A549 (cell line): ENCODE results near the gene ANO10. TPM values are rescaled to one million over a fixed set of nuclear protein-coding genes. Genes with fewer than 3 reads are reported as not detected.

Source experiments
- ATAC-seq, 2 experiments: fragments of 200-7000 bp in 1 of 2; fragments of >200 bp in 1 of 2; cut with Nextera tagmentation in 1 of 2; cut with Tn5 transposase in 1 of 2; 3 replicates each; pipeline versions ENCODE4 v1.8.0 to v1.9.1; 2018 to 2020; ENCODE audit warnings: mild to moderate bottlenecking in 1 of 2, moderate library complexity in 1 of 2
- CTCF ChIA-PET: fragments of 300-600 bp; sonication (Branson Sonifier 250); formaldehyde crosslinking; extraction: SDS; loops from one replicate; lab custom pipeline; 2021; ENCODE audit warnings: antibody characterized with exemption, inconsistent platforms; lab: Yijun Ruan, JAX
- POLR2A ChIA-PET: fragments of 350-600 bp; formaldehyde crosslinking; extraction: SDS; loops from one replicate; lab custom pipeline; 2021; ENCODE audit warnings: antibody characterized with exemption, inconsistent platforms; lab: Yijun Ruan, JAX
- DNase-seq, 2 experiments: peaks; one replicate each; pipeline versions ENCODE4 v3.0.0 to v3.0.0-alpha.2; 2011 to 2016; ENCODE audit warnings: low read depth in 1 of 2, low spot score in 1 of 2
- FAIRE-seq: peaks from 2 replicates; lab custom pipeline; 2011; peaks lifted over from hg19 to GRCh38; lab: Jason Lieb, UNC
- H3K27ac ChIP-seq, 2 experiments: fragments of >200 bp; sonication (Bioruptor Twin); formaldehyde crosslinking; 3 replicates each; pipeline ENCODE4 v1.5.1; 2016 to 2017
- H3K4me1 ChIP-seq: fragments of >200 bp; sonication (Bioruptor Twin); formaldehyde crosslinking; 3 replicates; pipeline ENCODE4 v1.6.1; 2016
- H3K4me2 ChIP-seq: fragments of >200 bp; sonication (Bioruptor Twin); formaldehyde crosslinking; 3 replicates; pipeline ENCODE4 v1.6.1; 2016
- H3K4me3 ChIP-seq: fragments of >200 bp; sonication (Bioruptor Twin); formaldehyde crosslinking; 3 replicates; pipeline ENCODE4 v1.5.1; 2016
- H3K9me3 ChIP-seq: fragments of >200 bp; sonication (Bioruptor Twin); formaldehyde crosslinking; 3 replicates; pipeline ENCODE4 v1.6.1; 2016
- E2F6 ChIP-seq: IDR thresholded peaks from 2 replicates; pipeline ENCODE4 v1.6.1; 2012; ENCODE audit warnings: low read depth, borderline replicate concordance
- ELK1 ChIP-seq: fragments of 150-350 bp; IDR thresholded peaks from 2 replicates; pipeline ENCODE4 v1.6.1; 2014; ENCODE audit warnings: low read depth, mild to moderate bottlenecking, low read length
- EP300 ChIP-seq, 2 experiments: fragments of >200 bp; sonication (Bioruptor Twin); formaldehyde crosslinking; IDR thresholded peaks; 2 replicates in 1 of 2; 3 replicates in 1 of 2; pipeline ENCODE4 v1.6.1; 2016 to 2017
- GATA3 ChIP-seq: IDR thresholded peaks from 2 replicates; pipeline ENCODE4 v1.6.1; 2012; ENCODE audit warnings: borderline replicate concordance
- HEYL ChIP-seq: fragments of 250-450 bp; sonication (Bioruptor Pico); IDR thresholded peaks from 2 replicates; pipeline ENCODE4 v1.8.0; 2021; ENCODE audit warnings: mild to moderate bottlenecking, moderate library complexity
- HOXA7 ChIP-seq: fragments of 250-450 bp; sonication (Bioruptor Pico); IDR thresholded peaks from 2 replicates; pipeline ENCODE4 v1.5.0; 2020; ENCODE audit warnings: mild to moderate bottlenecking, moderate library complexity
- JUNB ChIP-seq: fragments of >200 bp; sonication (Bioruptor Twin); formaldehyde crosslinking; IDR thresholded peaks from 2 replicates; pipeline ENCODE4 v1.6.1; 2016
- KDM5A ChIP-seq: fragments of 200-600 bp; sonication (generic); IDR thresholded peaks from 2 replicates; pipeline ENCODE4 v1.6.1; 2016; ENCODE audit warnings: antibody characterized with exemption, mild to moderate bottlenecking
- MAFK ChIP-seq: fragments of 450-650 bp; IDR thresholded peaks from 2 replicates; pipeline ENCODE4 v1.6.1; 2014; ENCODE audit not compliant: partially characterized antibody
- MAX ChIP-seq: IDR thresholded peaks from 2 replicates; pipeline ENCODE4 v1.6.1; 2012
- NFE2L2 ChIP-seq: fragments of 150-350 bp; conservative IDR thresholded peaks from 2 replicates; pipeline ENCODE4 v1.6.1; 2014; ENCODE audit warnings: low read length
- NR3C1 ChIP-seq: fragments of >200 bp; sonication (Bioruptor Twin); formaldehyde crosslinking; IDR thresholded peaks from 3 replicates; pipeline ENCODE4 v1.6.1; 2017
- PBX3 ChIP-seq: IDR thresholded peaks from 2 replicates; pipeline ENCODE4 v1.6.1; 2012
- PHF8 ChIP-seq: fragments of 200-600 bp; sonication (generic); IDR thresholded peaks from 2 replicates; pipeline ENCODE4 v1.6.1; 2016; ENCODE audit warnings: low read depth, mild to moderate bottlenecking, antibody characterized with exemption, moderate library complexity, borderline replicate concordance
- POLR2A ChIP-seq: IDR thresholded peaks from 2 replicates; pipeline ENCODE4 v1.6.1; 2012; ENCODE audit warnings: mild to moderate bottlenecking, low read length
- RAD21 ChIP-seq, 2 experiments: fragments of >200 bp in 1 of 2; sonication (Bioruptor Twin) in 1 of 2; formaldehyde crosslinking in 1 of 2; IDR thresholded peaks in 1 of 2; conservative IDR thresholded peaks in 1 of 2; 2 replicates in 1 of 2; 3 replicates in 1 of 2; pipeline ENCODE4 v1.6.1; 2012 to 2018; ENCODE audit warnings: inconsistent platforms in 1 of 2
- RARB ChIP-seq: fragments of 250-450 bp; sonication (Bioruptor Pico); IDR thresholded peaks from 2 replicates; pipeline ENCODE4 v1.8.0; 2021; ENCODE audit warnings: mild to moderate bottlenecking, moderate library complexity
- RCOR1 ChIP-seq: fragments of 150-350 bp; IDR thresholded peaks from 2 replicates; pipeline ENCODE4 v1.6.1; 2014; ENCODE audit warnings: antibody characterized with exemption, low read length, low read depth
- SMC3 ChIP-seq: fragments of >200 bp; sonication (Bioruptor Twin); formaldehyde crosslinking; IDR thresholded peaks from 3 replicates; pipeline ENCODE4 v1.6.1; 2018; ENCODE audit warnings: inconsistent platforms
- ZFP36 ChIP-seq: fragments of 450-650 bp; IDR thresholded peaks from 2 replicates; pipeline ENCODE4 v1.6.1; 2014; ENCODE audit warnings: borderline replicate concordance; ENCODE audit not compliant: partially characterized antibody
- ZSCAN20 ChIP-seq: fragments of 250-450 bp; sonication (Bioruptor Pico); IDR thresholded peaks from 2 replicates; pipeline ENCODE4 v1.8.0; 2022; ENCODE audit warnings: mild to moderate bottlenecking, moderate library complexity
- WGBS: methylation state at CpG from one replicate; pipeline ENCODE4 v1.1.6; 2017; ENCODE audit errors: missing lambda C conversion rate; 5-methylcytosine and 5-hydroxymethylcytosine counted together
- polyA plus RNA-seq, 4 experiments: library from polyadenylated mRNA; depleted of rRNA in 3 of 4; stranded (reverse); fragments of >200 nt; fragmentation: RNase III in 1 of 4; extraction: RNeasy Plus Mini Kit Qiagen cat#74134 plus additional on column Dnase treatment in 1 of 4; gene quantifications; 2 replicates in 3 of 4; 3 replicates in 1 of 4; pipeline ENCODE4 v1.2.3, GENCODE V29; 2011 to 2017
- TF ChIP-seq, protein P1 (sequence below): fragments of >200 bp; sonication (Bioruptor Twin); formaldehyde crosslinking; IDR thresholded peaks from 3 replicates; pipeline ENCODE4 v1.6.1; 2016
- TF ChIP-seq, protein P2 (sequence below): fragments of >200 bp; sonication (Bioruptor Twin); formaldehyde crosslinking; IDR thresholded peaks from 3 replicates; pipeline ENCODE4 v1.5.1; 2016

The ANO10 gene
- polyA plus RNA-seq, 2 of the 4 experiments (the other 2 are of a cell fraction) = 20.0 to 22.8 TPM

GRCh38 chr3:43344520-43344919 lies 277.3 kb downstream of the ANO10 start:
- no peak overlapping the region for H3K27ac ChIP-seq
- DNase-seq (no peak), ATAC-seq (no peak), FAIRE-seq (no peak)
- H3K4me2 ChIP-seq = no peak overlapping the region
- no peak overlapping the region for H3K4me3 ChIP-seq
- 92% methylated on average over 2 of the region's 3 CpGs for WGBS
- no peaks in the 10 kb centered on the region for H3K9me3 ChIP-seq
- no peaks in the 10 kb centered on the region for H3K4me1 ChIP-seq
- no peak for TF ChIP-seq ELK1
- no peak for TF ChIP-seq MAX
- TF ChIP-seq HOXA7 = no peak
- no peak for TF ChIP-seq ZFP36
- TF ChIP-seq PHF8 = no peak
- no peak for TF ChIP-seq MAFK
- TF ChIP-seq, protein P1, sequence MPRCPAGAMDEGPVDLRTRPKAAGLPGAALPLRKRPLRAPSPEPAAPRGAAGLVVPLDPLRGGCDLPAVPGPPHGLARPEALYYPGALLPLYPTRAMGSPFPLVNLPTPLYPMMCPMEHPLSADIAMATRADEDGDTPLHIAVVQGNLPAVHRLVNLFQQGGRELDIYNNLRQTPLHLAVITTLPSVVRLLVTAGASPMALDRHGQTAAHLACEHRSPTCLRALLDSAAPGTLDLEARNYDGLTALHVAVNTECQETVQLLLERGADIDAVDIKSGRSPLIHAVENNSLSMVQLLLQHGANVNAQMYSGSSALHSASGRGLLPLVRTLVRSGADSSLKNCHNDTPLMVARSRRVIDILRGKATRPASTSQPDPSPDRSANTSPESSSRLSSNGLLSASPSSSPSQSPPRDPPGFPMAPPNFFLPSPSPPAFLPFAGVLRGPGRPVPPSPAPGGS = no peak
- TF ChIP-seq PBX3 = no peak
- TF ChIP-seq HEYL (CRISPR knock-in tag) = no peak
- no peak for TF ChIP-seq JUNB
- TF ChIP-seq, all 56 proteins: peak for 0
- CTCF ChIA-PET = no interaction called here
- POLR2A ChIA-PET = no interaction called here

DNA sequence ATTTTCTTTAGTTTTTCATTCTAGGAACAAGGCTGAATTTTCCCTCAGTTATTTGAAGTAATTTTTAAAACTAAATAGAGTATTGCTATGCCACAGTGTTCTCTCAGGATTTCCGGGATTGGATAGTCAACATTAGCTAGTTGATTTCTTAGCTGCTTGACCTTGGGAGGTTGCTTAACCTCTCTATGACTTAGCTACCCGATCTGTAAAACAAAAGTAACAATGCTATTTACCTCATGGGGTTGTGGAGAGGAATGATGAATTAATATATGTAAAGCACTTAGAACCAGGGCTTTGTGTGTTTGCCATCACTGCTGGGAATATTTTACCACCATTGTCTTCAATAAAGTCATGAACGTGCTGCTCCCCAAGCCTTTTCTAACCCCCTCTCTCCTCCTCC lies 278.0 kb downstream of the ANO10 start:
- WGBS = 84% methylated on average over 3 of the region's 3 CpGs
- DNase-seq = no peak
- ATAC-seq = no peak
- Histone ChIP-seq H3K4me2 (no peak overlapping the region), H3K4me1 (no peaks in the 10 kb centered on the region)
- ChIA-PET POLR2A (interaction anchor here (0.5 kb wide), 1 partner anchor 292 kb away, joined by 3 read pairs; no protein-coding TSS in a partner anchor), CTCF (no interaction called here)
- no peak for FAIRE-seq
- TF ChIP-seq POLR2A (no peak), ZSCAN20 (CRISPR knock-in tag) (no peak), E2F6 (no peak), MAX (no peak), NFE2L2 (no peak), GATA3 (no peak), KDM5A (no peak), EP300 (IDR thresholded peaks at IDR 0.05) (no peak), NR3C1 (no peak)
- TF ChIP-seq, all 56 proteins: peak for 0
- Histone ChIP-seq H3K4me3 (no peak overlapping the region), H3K9me3 (peaks cover 6% of the 10 kb centered on the region; the same call in 2 of the 3 replicates), H3K27ac (no peak overlapping the region)

DNA sequence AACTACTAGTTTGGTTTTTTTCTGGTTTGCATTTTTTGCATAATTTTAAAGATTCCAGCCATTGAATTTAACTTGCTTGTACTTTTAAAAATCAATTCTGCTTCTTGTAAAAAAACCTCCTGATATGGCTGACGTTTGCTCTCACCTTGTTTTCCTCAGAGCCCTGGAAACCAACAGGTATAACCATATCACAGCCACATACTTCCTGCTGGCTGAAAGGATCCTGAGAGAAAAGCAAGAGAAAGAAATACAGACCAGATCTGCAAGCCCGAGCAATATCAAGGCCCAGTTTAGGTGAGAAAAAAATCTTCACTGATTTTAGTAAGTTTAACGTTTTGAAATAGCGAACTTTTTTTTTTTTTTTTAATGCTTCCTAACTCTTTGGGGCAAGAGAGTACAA lies 278.6 kb downstream of the ANO10 start:
- ATAC-seq (no peak), DNase-seq (no peak)
- TF ChIP-seq SMC3 (no peak), PBX3 (no peak), RAD21 (conservative IDR thresholded peaks at IDR 0.05 in 1 of 2, IDR thresholded peaks at IDR 0.05 in 1 of 2) (no peak), RARB (CRISPR knock-in tag) (no peak), RCOR1 (no peak), HOXA7 (no peak)
- TF ChIP-seq, protein P2, sequence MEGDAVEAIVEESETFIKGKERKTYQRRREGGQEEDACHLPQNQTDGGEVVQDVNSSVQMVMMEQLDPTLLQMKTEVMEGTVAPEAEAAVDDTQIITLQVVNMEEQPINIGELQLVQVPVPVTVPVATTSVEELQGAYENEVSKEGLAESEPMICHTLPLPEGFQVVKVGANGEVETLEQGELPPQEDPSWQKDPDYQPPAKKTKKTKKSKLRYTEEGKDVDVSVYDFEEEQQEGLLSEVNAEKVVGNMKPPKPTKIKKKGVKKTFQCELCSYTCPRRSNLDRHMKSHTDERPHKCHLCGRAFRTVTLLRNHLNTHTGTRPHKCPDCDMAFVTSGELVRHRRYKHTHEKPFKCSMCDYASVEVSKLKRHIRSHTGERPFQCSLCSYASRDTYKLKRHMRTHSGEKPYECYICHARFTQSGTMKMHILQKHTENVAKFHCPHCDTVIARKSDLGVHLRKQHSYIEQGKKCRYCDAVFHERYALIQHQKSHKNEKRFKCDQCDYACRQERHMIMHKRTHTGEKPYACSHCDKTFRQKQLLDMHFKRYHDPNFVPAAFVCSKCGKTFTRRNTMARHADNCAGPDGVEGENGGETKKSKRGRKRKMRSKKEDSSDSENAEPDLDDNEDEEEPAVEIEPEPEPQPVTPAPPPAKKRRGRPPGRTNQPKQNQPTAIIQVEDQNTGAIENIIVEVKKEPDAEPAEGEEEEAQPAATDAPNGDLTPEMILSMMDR = no peak
- TF ChIP-seq, all 56 proteins: peak for 0
- no peak overlapping the region for H3K27ac ChIP-seq
- CTCF ChIA-PET = no interaction called here
- no peak for FAIRE-seq
- H3K4me3 ChIP-seq = no peak overlapping the region
- 90% methylated on average over 4 of the region's 4 CpGs for WGBS
- H3K4me2 ChIP-seq = no peak overlapping the region
- POLR2A ChIA-PET = no interaction called here
- no peaks in the 10 kb centered on the region for H3K4me1 ChIP-seq
- H3K9me3 ChIP-seq = peaks cover 12% of the 10 kb centered on the region
